Transverse colon (tissue), 4 donors: ENCODE measurements around the gene C22orf15.

Experiments used
- CTCF ChIP-seq, 5 experiments: fragments of 200-600 bp in 3 of 5; fragments of 450-650 bp in 2 of 5; sonication (generic) in 3 of 5; IDR thresholded peaks; 1 replicate in 2 of 5; 2 replicates in 3 of 5; pipeline ENCODE4 v1.5.1; 2016 to 2017; ENCODE audit warnings: antibody characterized with exemption in 5 of 5, inconsistent platforms in 3 of 5, mild to moderate bottlenecking in 2 of 5, moderate library complexity in 1 of 5
- POLR2A ChIP-seq: fragments of 450-650 bp; IDR thresholded peaks from one replicate; pipeline ENCODE4 v1.6.1; 2016; ENCODE audit warnings: antibody characterized with exemption, mild to moderate bottlenecking, moderate library complexity
- POLR2AphosphoS5 ChIP-seq, 3 donors: sonication (generic); formaldehyde crosslinking; IDR thresholded peaks; one replicate each; pipeline ENCODE4 v1.6.1; 2016; ENCODE audit warnings: antibody characterized with exemption in 3 of 3

GRCh38 chr22:23775779-23776375 is 13.1 kb downstream of the C22orf15 start:
- no peak for TF ChIP-seq CTCF (IDR thresholded peaks at IDR 0.05)
- TF ChIP-seq POLR2A, result no peak
- no peak for TF ChIP-seq POLR2AphosphoS5 (IDR thresholded peaks at IDR 0.05)
